Skeletal muscle cell (primary cell): Measurements from ENCODE around the gene ZNF227.
"Not testable (repeated sequence)": the region's sequence is repeated elsewhere in the genome, so short reads cannot be mapped to it uniquely, and the experiment has no call there.

Source experiments
- DNase-seq: peaks from one replicate; pipeline ENCODE4 v3.0.0-alpha.2; 2010; ENCODE audit warnings: low read depth
- H3K4me3 ChIP-seq: 2 replicates; pipeline ENCODE4 v1.5.1; 2011; ENCODE audit warnings: low read depth, mild to moderate bottlenecking, control low read depth, low read length, moderate library complexity

ZNF227 gene

DNA sequence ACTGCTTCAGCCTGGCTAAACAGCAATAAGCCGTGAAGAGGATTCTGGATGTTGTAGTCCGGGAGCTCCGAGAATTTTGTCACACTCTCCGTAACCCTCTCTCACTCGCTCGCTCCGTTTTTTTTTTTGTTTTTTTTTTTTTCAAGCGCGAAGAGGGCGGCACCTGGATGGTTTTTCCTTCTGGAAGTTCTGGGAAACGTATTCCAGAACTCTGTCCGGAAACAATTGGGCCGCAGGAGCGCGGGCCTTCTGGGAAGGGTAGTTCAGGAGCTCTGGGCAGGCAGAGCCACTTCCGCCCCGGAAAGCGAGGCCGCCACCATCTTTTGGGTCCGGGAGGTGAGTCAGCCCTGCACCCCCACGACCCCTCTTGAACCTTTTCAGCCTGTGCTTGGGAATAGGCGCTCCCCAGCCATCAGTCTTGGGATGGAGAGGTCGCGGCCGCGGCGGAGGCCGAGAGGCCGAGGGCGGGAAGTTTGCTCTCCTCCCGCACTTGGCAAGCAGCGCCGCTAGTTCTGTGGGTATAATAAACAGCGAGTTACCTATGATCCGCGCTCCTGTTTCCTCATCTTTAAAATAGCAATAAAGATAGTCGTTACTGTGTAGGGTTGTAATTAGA lies at the start of gene ZNF227:
TSS of gene ZNF227 (plus strand) at position 283 of the 616 bp plus-strand sequence. CDS start 5,261 bp downstream, outside the sequence.
- H3K4me3 ChIP-seq, result peak within 1 kb of the TSS; percentile 91
- DNase-seq, result peak; percentile 86

- H3K4me3 ChIP-seq, result no peak overlapping the region
- DNase-seq, result no peak
Observed at GRCh38 chr19:44163789-44164188, 48.5 kb upstream of the ZNF227 start.

GRCh38 chr19:44164327-44164672 lies 48.0 kb upstream of the ZNF227 start:
- no peak for DNase-seq
- H3K4me3 ChIP-seq, result peak overlapping the region; percentile 95

GRCh38 chr19:44164673-44165512 lies 47.4 kb upstream of the ZNF227 start, which contains the start of gene ZNF226:
Gene ZNF226, plus strand, starts transcription at chr19:44165100. Its CDS starts 4,981 bp downstream, at chr19:44170081.
- peak within 1 kb of the TSS; percentile 95 for H3K4me3 ChIP-seq
- DNase-seq, result peak; percentile 96

DNA sequence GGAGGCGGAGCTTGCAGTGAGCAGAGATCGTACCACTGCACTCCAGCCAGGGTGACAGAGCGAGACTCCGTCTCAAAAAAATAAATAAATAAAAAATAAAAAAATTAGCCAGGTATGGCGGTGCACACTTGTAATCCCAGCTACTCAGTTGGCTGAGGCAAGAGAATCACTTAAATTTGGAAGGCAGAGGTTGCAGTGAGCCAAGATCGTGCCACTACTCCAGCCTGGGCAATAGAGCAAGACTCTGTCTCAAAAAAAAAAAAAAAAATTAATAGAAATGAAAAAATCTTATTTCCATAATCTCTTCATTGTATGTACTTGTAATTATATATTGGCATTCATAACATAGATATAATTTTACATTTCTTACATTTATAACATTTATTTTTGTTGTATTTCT lies 41.7 kb upstream of the ZNF227 start:
- not testable (repeated sequence) for DNase-seq

DNA sequence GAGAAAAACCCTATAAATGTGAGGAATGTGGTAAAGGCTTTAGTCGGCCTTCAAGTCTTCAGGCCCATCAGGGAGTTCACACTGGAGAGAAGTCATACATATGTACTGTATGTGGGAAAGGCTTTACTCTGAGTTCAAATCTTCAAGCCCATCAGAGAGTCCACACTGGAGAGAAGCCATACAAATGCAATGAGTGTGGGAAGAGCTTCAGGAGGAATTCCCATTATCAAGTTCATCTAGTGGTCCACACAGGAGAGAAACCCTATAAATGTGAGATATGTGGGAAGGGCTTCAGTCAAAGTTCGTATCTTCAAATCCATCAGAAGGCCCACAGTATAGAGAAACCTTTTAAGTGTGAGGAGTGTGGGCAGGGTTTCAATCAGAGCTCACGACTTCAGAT lies 35.7 kb upstream of the ZNF227 start:
- DNase-seq, result no peak
- H3K4me3 ChIP-seq, result no peak overlapping the region

More for the DNA sequence above, 41.7 kb upstream of the ZNF227 start:
- not testable (repeated sequence) for H3K4me3 ChIP-seq

GRCh38 chr19:44180968-44181367 lies 31.4 kb upstream of the ZNF227 start:
- DNase-seq, result no peak

GRCh38 chr19:44182145-44182544 lies 30.2 kb upstream of the ZNF227 start:
- no peak for DNase-seq

More at GRCh38 chr19:44180968-44181367, 31.4 kb upstream of the ZNF227 start:
- no peak overlapping the region for H3K4me3 ChIP-seq

GRCh38 chr19:44190020-44190419 lies 22.3 kb upstream of the ZNF227 start:
- H3K4me3 ChIP-seq, result no peak overlapping the region

More at GRCh38 chr19:44182145-44182544, 30.2 kb upstream of the ZNF227 start:
- no peak overlapping the region for H3K4me3 ChIP-seq

DNA sequence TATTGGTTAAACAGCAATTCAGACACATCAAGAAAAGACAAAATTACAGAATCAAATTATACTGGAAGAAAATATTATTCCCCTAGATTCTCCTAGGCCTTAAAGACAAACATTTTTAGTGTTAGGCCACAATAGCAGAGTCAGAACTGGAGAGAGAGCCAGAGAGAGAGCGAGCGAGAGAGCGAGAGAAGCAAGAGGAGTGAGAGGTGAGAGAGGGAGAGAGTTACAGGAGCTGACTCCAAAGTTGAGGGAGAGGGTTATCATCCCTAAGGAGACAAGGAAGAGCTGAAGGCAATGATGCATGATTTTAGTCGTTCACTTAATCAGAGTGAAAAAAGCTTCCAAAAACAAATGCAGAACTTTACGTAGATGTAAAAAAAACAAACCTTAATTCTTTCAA lies 20.2 kb upstream of the ZNF227 start:
- DNase-seq, result no peak
- no peak overlapping the region for H3K4me3 ChIP-seq

More at GRCh38 chr19:44190020-44190419, 22.3 kb upstream of the ZNF227 start:
- no peak for DNase-seq

DNA sequence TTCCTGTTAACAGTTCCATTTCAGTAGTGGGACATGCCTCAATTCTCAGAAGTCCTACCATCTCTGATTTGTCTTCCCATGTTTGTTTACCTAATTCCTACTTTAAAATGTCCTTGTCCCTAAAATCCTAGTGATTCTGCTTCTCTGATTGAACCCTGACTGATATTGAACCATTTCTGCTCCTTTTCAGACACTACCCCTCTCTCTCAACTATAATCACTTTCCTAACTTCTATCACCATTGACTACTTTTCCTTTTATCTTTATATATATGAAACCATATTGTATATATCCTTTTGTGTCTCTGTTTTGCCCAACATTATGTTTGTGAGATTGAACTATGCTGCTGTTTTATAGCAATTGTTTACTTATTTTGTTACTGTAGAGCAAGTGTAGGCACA lies 15.6 kb upstream of the ZNF227 start:
- H3K4me3 ChIP-seq, result no peak overlapping the region
- DNase-seq, result no peak

DNA sequence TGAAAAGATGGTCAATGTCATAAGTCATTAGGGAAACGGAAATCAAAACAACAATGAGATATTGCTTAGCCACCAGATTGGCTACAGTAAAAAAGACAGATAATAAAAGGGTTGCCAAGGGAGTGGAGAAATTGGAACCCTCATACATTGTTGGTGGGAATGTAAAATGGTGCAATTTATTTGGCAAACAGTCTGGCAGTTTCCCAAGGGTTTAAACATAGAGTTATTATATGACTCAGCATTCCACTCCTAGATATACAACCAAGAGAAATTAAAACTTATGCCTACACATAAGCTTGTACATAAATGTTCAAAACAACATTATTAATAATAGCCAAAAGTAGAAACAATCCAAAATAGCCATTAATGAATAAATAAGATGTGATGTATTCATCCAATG lies 9.9 kb upstream of the ZNF227 start:
- H3K4me3 ChIP-seq, result no peak overlapping the region
- DNase-seq, result no peak

- H3K4me3 ChIP-seq, result no peak overlapping the region
- no peak for DNase-seq
Observed at GRCh38 chr19:44202974-44203373, 9.4 kb upstream of the ZNF227 start.

GRCh38 chr19:44203877-44204276 lies 8.5 kb upstream of the ZNF227 start:
- DNase-seq, H3K4me3 ChIP-seq: not testable (repeated sequence)

GRCh38 chr19:44204772-44205171 lies 7.6 kb upstream of the ZNF227 start:
- DNase-seq, result no peak
- no peak overlapping the region for H3K4me3 ChIP-seq

- H3K4me3 ChIP-seq, result peak overlapping the region; percentile 61
- DNase-seq, result peak; percentile 69
Observed at GRCh38 chr19:44207126-44207803, 5.1 kb upstream of the ZNF227 start.

DNA sequence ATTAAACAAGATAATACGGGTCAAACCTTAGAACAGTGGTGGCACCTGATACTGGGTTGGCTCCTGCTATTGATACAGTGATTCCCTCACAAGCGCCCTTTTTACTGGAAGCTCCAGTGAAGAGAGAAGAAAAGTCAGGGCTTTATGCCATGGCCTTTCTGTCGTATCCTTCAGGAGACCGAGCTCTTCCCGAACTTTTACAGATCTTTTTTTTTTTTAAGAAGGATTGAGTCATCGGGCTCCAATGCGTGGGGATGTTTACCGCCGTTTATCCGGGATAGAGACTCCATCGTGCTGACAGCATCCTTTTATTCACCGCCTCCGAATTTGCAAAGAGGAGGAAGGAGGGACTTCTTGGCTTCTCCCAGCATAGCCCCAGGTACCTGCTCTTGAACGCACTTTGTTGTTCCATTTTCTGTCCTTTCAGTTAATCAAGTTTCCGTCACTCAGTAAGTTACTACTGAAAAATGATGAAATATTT lies 574 bp downstream of the ZNF227 start:
- DNase-seq, result no peak

GRCh38 chr19:44219926-44220325 lies 7.6 kb downstream of the ZNF227 start:
- not testable (repeated sequence) for H3K4me3 ChIP-seq, DNase-seq

More for the DNA sequence above, 574 bp downstream of the ZNF227 start:
- peak overlapping the region; percentile 91 for H3K4me3 ChIP-seq

GRCh38 chr19:44220761-44221160 lies 8.4 kb downstream of the ZNF227 start:
- DNase-seq, H3K4me3 ChIP-seq: not testable (repeated sequence)

GRCh38 chr19:44221291-44221690 lies 9.0 kb downstream of the ZNF227 start:
- not testable (repeated sequence) for DNase-seq, H3K4me3 ChIP-seq
